ENCODE data around the gene SPACDR.
"Not testable (repeated sequence)": the region's sequence is repeated elsewhere in the genome, so short reads cannot be mapped to it uniquely, and the experiment has no call there.

SPACDR gene

GRCh38 chr7:100464210-100464660, at the start of gene SPACDR:
Gene SPACDR (minus strand): TSS chr7:100464260. CDS start chr7:100464025, 235 bp downstream.
- no peak for DNase-seq (ENCODE audit: low read depth)

GRCh38 chr7:100513212-100513810, 49.3 kb upstream of the SPACDR start:
- DNase-seq (ENCODE audit: low read depth) = no peak

- DNase-seq (ENCODE audit: low read depth) = no peak
These were observed 46.6 kb upstream of the SPACDR start for GRCh38 chr7:100510437-100511239.

GRCh38 chr7:100509231-100509630, 45.2 kb upstream of the SPACDR start:
- no peak for DNase-seq (ENCODE audit: low read depth)

- DNase-seq (ENCODE audit: low read depth) = no peak
These were observed 42.4 kb upstream of the SPACDR start for GRCh38 chr7:100506356-100506923.

- DNase-seq (ENCODE audit: low read depth) = no peak
These were observed 41.0 kb upstream of the SPACDR start for GRCh38 chr7:100504887-100505611.

GRCh38 chr7:100504031-100504430, 40.0 kb upstream of the SPACDR start:
- DNase-seq (ENCODE audit: low read depth) = not testable (repeated sequence)

- not testable (repeated sequence) for DNase-seq (ENCODE audit: low read depth)
These were observed 36.7 kb upstream of the SPACDR start for GRCh38 chr7:100500743-100501142.

- DNase-seq (ENCODE audit: low read depth) = no peak
These were observed 32.4 kb upstream of the SPACDR start for GRCh38 chr7:100496509-100496908.

GRCh38 chr7:100493476-100494264, 29.6 kb upstream of the SPACDR start:
- DNase-seq (ENCODE audit: low read depth) = no peak

GRCh38 chr7:100492738-100493475, 28.8 kb upstream of the SPACDR start:
- DNase-seq (ENCODE audit: low read depth) = no peak

GRCh38 chr7:100491192-100491578, 27.1 kb upstream of the SPACDR start:
- DNase-seq (ENCODE audit: low read depth) = no peak

GRCh38 chr7:100490483-100491191, 26.6 kb upstream of the SPACDR start:
- DNase-seq (ENCODE audit: low read depth) = no peak

- no peak for DNase-seq (ENCODE audit: low read depth)
These were observed 25.8 kb upstream of the SPACDR start for GRCh38 chr7:100489824-100490223.

GRCh38 chr7:100489121-100489520, 25.1 kb upstream of the SPACDR start:
- DNase-seq (ENCODE audit: low read depth) = no peak

- DNase-seq (ENCODE audit: low read depth) = no peak
These were observed 24.5 kb upstream of the SPACDR start for GRCh38 chr7:100488333-100489095.

GRCh38 chr7:100486753-100487446, 22.8 kb upstream of the SPACDR start:
- DNase-seq (ENCODE audit: low read depth) = no peak

GRCh38 chr7:100486111-100486636, 22.1 kb upstream of the SPACDR start:
- no peak for DNase-seq (ENCODE audit: low read depth)

GRCh38 chr7:100485471-100485876, 21.4 kb upstream of the SPACDR start:
- DNase-seq (ENCODE audit: low read depth) = no peak

All from stromal cell of bone marrow (primary cell).